DND-41 (cell line): ENCODE results near the gene GALNTL6.

Experiments used
- ATAC-seq: fragments of 200-7000 bp; cut with Tn5 transposase; 3 replicates; pipeline ENCODE4 v1.9.1; 2021; ENCODE audit warnings: low read depth; ENCODE audit not compliant: insufficient read depth
- DNase-seq: peaks from one replicate; pipeline ENCODE4 v3.0.0-alpha.2; 2020
- H2AFZ ChIP-seq: 2 replicates; pipeline ENCODE4 v1.6.0; 2012; ENCODE audit warnings: low read depth, low read length
- H3K27ac ChIP-seq: 2 replicates; pipeline ENCODE4 v1.5.1; 2012; ENCODE audit warnings: low read length, inconsistent platforms
- H3K27me3 ChIP-seq: fragments of 200-600 bp; sonication (generic); 2 replicates; pipeline ENCODE4 v1.6.0; 2012; ENCODE audit warnings: low read length, mild to moderate bottlenecking, inconsistent platforms; ENCODE audit not compliant: insufficient read depth, poor library complexity
- H3K36me3 ChIP-seq: 2 replicates; pipeline ENCODE4 v1.5.1; 2012; ENCODE audit warnings: low read length, inconsistent platforms; ENCODE audit not compliant: insufficient read depth
- H3K4me1 ChIP-seq: 2 replicates; pipeline ENCODE4 v1.5.1; 2012; ENCODE audit warnings: mild to moderate bottlenecking, low read length; ENCODE audit not compliant: insufficient read depth
- H3K4me2 ChIP-seq: 2 replicates; pipeline ENCODE4 v1.6.0; 2012; ENCODE audit warnings: mild to moderate bottlenecking, moderate library complexity, low read length, inconsistent platforms; ENCODE audit not compliant: insufficient read depth
- H3K4me3 ChIP-seq, 2 experiments: fragments of 200-600 bp in 1 of 2; shearing (Covaris generic) in 1 of 2; 2 replicates each; pipeline ENCODE4 v1.5.1; 2012 to 2016; ENCODE audit warnings: inconsistent platforms in 2 of 2, low read length in 2 of 2, mild to moderate bottlenecking in 2 of 2, low read depth in 1 of 2, moderate library complexity in 1 of 2
- H3K79me2 ChIP-seq: 2 replicates; pipeline ENCODE4 v1.6.0; 2012; ENCODE audit warnings: low read length, inconsistent platforms; ENCODE audit not compliant: insufficient read depth
- H3K9ac ChIP-seq: 2 replicates; pipeline ENCODE4 v1.6.0; 2012; ENCODE audit warnings: low read depth, mild to moderate bottlenecking, inconsistent platforms, low read length, moderate library complexity
- H3K9me3 ChIP-seq: 2 replicates; pipeline ENCODE4 v1.5.1; 2012; ENCODE audit warnings: low read length, moderate library complexity, mild to moderate bottlenecking, inconsistent platforms; ENCODE audit not compliant: insufficient read depth, severe bottlenecking
- H4K20me1 ChIP-seq: 2 replicates; pipeline ENCODE4 v1.6.0; 2012; ENCODE audit warnings: low read length; ENCODE audit not compliant: insufficient read depth
- EZH2 ChIP-seq: IDR thresholded peaks from 3 replicates; pipeline ENCODE4 v1.6.1; 2012; ENCODE audit warnings: borderline replicate concordance, low read depth, mild to moderate bottlenecking, moderate library complexity, low read length, inconsistent platforms; ENCODE audit not compliant: severe bottlenecking
- TF ChIP-seq, protein P1 (sequence below): IDR thresholded peaks from 2 replicates; pipeline ENCODE4 v1.5.1; 2012; ENCODE audit warnings: borderline replicate concordance, low read length, moderate library complexity, mild to moderate bottlenecking; ENCODE audit not compliant: poor library complexity, severe bottlenecking; ENCODE audit errors: extremely low read depth

Gene GALNTL6

DNA sequence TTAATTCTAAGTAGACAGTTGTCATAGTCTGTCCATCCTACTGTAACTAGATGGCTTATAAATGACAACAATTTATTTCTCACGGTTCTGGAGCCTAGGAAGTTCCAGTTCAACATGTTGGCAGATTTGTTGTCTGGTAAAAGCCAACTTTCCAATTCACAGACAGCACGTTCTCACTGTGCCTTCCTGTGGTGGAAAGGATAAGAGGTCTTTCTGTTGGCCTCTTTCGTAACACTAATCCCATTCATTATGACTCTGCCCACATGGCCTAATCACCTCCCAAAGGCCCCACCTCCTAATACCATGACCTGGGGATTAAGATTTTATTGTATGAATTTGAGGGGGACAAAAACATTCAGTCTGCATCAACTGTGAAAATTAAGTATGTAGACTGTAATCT, 83.2 kb downstream of the GALNTL6 start:
- TF ChIP-seq, protein P1, sequence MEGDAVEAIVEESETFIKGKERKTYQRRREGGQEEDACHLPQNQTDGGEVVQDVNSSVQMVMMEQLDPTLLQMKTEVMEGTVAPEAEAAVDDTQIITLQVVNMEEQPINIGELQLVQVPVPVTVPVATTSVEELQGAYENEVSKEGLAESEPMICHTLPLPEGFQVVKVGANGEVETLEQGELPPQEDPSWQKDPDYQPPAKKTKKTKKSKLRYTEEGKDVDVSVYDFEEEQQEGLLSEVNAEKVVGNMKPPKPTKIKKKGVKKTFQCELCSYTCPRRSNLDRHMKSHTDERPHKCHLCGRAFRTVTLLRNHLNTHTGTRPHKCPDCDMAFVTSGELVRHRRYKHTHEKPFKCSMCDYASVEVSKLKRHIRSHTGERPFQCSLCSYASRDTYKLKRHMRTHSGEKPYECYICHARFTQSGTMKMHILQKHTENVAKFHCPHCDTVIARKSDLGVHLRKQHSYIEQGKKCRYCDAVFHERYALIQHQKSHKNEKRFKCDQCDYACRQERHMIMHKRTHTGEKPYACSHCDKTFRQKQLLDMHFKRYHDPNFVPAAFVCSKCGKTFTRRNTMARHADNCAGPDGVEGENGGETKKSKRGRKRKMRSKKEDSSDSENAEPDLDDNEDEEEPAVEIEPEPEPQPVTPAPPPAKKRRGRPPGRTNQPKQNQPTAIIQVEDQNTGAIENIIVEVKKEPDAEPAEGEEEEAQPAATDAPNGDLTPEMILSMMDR, result no peak
- TF ChIP-seq EZH2, result no peak
- H4K20me1 ChIP-seq, result no peaks in the 10 kb centered on the region

DNA sequence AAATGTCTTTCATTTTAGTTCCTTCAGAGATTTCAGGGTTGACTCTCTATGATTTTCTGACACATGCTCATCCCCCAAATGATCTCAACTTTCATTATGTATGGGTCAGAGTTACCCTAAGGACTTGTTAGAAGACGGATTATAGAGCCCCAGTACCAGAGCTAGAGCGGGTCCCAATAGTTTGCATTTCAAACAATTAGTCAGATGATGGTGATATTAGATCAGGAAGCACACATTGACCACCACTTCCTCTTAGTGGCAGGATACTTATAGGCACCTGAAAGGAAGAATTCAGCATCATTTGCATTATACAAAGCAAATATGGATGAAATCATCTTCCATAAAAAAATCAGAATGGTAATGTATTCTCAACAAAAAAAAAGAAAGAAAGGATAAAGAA, 106.1 kb downstream of the GALNTL6 start:
- TF ChIP-seq, protein P1, result no peak
- TF ChIP-seq EZH2, result no peak
- no peak overlapping the region for H3K9ac ChIP-seq
- H2AFZ ChIP-seq, result no peak overlapping the region
- DNase-seq (no peak), ATAC-seq (no peak)
- no peak overlapping the region for H3K27ac ChIP-seq
- H3K4me3 ChIP-seq, result no peak overlapping the region
- no peaks in the 10 kb centered on the region for H3K36me3 ChIP-seq
- H3K27me3 ChIP-seq, result no peaks in the 10 kb centered on the region
- no peaks in the 10 kb centered on the region for H4K20me1 ChIP-seq
- H3K4me1 ChIP-seq, result no peaks in the 10 kb centered on the region
- H3K9me3 ChIP-seq, result no peaks in the 10 kb centered on the region
- no peak overlapping the region for H3K4me2 ChIP-seq
- no peaks in the 10 kb centered on the region for H3K79me2 ChIP-seq

More for the DNA sequence above, 83.2 kb downstream of the GALNTL6 start:
- ATAC-seq (no peak), DNase-seq (no peak)
- H3K27me3 ChIP-seq, result no peaks in the 10 kb centered on the region
- H3K9me3 ChIP-seq, result peaks cover 2% of the 10 kb centered on the region
- no peak overlapping the region for H3K4me2 ChIP-seq
- H3K4me1 ChIP-seq, result no peaks in the 10 kb centered on the region
- no peaks in the 10 kb centered on the region for H3K36me3 ChIP-seq
- H2AFZ ChIP-seq, result no peak overlapping the region
- no peaks in the 10 kb centered on the region for H3K79me2 ChIP-seq
- H3K9ac ChIP-seq, result no peak overlapping the region
- H3K27ac ChIP-seq, result no peak overlapping the region
- no peak overlapping the region for H3K4me3 ChIP-seq

DNA sequence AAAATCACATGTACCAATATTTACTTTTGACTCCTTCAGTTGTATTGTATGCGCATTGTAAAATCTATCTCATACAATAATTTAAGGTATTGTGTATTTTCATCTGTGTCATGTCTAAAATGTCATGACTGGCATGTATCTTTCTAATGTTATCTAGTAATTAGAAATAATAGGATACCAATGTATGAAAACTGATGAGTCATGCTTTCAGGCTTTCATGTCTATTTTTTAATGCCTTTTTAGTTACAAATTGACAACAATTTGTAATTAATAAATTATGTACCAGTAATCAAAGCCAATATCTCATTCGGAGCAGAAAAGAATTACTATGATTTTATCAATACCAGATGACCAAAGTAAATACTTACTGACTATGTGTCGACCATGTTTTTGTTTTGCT, 107.7 kb downstream of the GALNTL6 start:
- Histone ChIP-seq H3K79me2 (no peaks in the 10 kb centered on the region), H3K4me3 (no peak overlapping the region), H3K36me3 (no peaks in the 10 kb centered on the region), H3K4me2 (no peak overlapping the region), H3K4me1 (no peaks in the 10 kb centered on the region), H3K27me3 (no peaks in the 10 kb centered on the region), H3K9ac (no peak overlapping the region), H3K27ac (no peak overlapping the region), H3K9me3 (no peaks in the 10 kb centered on the region), H2AFZ (no peak overlapping the region), H4K20me1 (no peaks in the 10 kb centered on the region)
- ATAC-seq (no peak), DNase-seq (no peak)
- TF ChIP-seq EZH2, result no peak
- TF ChIP-seq, protein P1, result no peak
